TTC549 (cell line): ENCODE data around the gene DUSP22.
"Not testable (repeated sequence)": the region's sequence is repeated elsewhere in the genome, so short reads cannot be mapped to it uniquely, and the experiment has no call there.

Experiments
- FAIRE-seq: peaks from 2 replicates; lab custom pipeline; 2012; peaks lifted over from hg19 to GRCh38; lab: Jason Lieb, UNC

The DUSP22 gene

GRCh38 chr6:325161-325860, 33.0 kb downstream of the DUSP22 start:
- not testable (repeated sequence) for FAIRE-seq

GRCh38 chr6:326066-326465, 33.8 kb downstream of the DUSP22 start:
- not testable (repeated sequence) for FAIRE-seq

GRCh38 chr6:326896-327537, 34.7 kb downstream of the DUSP22 start:
- no peak for FAIRE-seq

GRCh38 chr6:327538-328116, 35.3 kb downstream of the DUSP22 start:
- FAIRE-seq, result no peak

- no peak for FAIRE-seq
Measured at GRCh38 chr6:328136-328670, 35.9 kb downstream of the DUSP22 start.

- no peak for FAIRE-seq
Measured at GRCh38 chr6:328924-329323, 36.6 kb downstream of the DUSP22 start.

- FAIRE-seq, result no peak
Measured at GRCh38 chr6:329888-330691, 37.8 kb downstream of the DUSP22 start.

GRCh38 chr6:330948-331347, 38.7 kb downstream of the DUSP22 start:
- FAIRE-seq, result no peak

GRCh38 chr6:331622-332521, 39.6 kb downstream of the DUSP22 start:
- FAIRE-seq, result no peak

- no peak for FAIRE-seq
Measured at GRCh38 chr6:332671-333070, 40.4 kb downstream of the DUSP22 start.

- FAIRE-seq, result no peak
Measured at GRCh38 chr6:333379-334002, 41.2 kb downstream of the DUSP22 start.

- no peak for FAIRE-seq
Measured at GRCh38 chr6:334536-335510, 42.5 kb downstream of the DUSP22 start.

- no peak for FAIRE-seq
Measured at GRCh38 chr6:335572-335971, 43.3 kb downstream of the DUSP22 start.

- FAIRE-seq, result no peak
Measured at GRCh38 chr6:336159-337114, 44.1 kb downstream of the DUSP22 start.

- FAIRE-seq, result no peak
Measured at GRCh38 chr6:337805-338368, 45.6 kb downstream of the DUSP22 start.

GRCh38 chr6:338815-339262, 46.6 kb downstream of the DUSP22 start:
- no peak for FAIRE-seq

GRCh38 chr6:339480-339879, 47.2 kb downstream of the DUSP22 start:
- no peak for FAIRE-seq
